K562 (cell line): ENCODE results near the gene DCAF15. TPM values are rescaled to one million over a fixed set of nuclear protein-coding genes. Genes with fewer than 3 reads are reported as not detected.
A peak's percentile ranks its signal among the peaks of the same experiment; 100 is the strongest.

Source experiments
- ATF6 ChIP-seq: sonication (generic); formaldehyde crosslinking; IDR thresholded peaks from 2 replicates; pipeline ENCODE4 v1.4.0; 2020; ENCODE audit warnings: mild to moderate bottlenecking, missing genetic modification reagents
- CSDE1 ChIP-seq, 2 experiments: fragments of 450-650 bp; IDR thresholded peaks; 2 replicates each; pipeline ENCODE4 v1.6.1; 2016; ENCODE audit warnings: mild to moderate bottlenecking in 1 of 2
- DEAF1 ChIP-seq: fragments of 450-650 bp; formaldehyde crosslinking; IDR thresholded peaks from 2 replicates; pipeline ENCODE4 v1.4.0; 2020; ENCODE audit warnings: mild to moderate bottlenecking, moderate library complexity
- KDM5B ChIP-seq: fragments of 200-600 bp; sonication (generic); IDR thresholded peaks from 2 replicates; pipeline ENCODE4 v1.6.1; 2012; ENCODE audit warnings: low read depth, mild to moderate bottlenecking, moderate library complexity, low read length, control low read depth, inconsistent platforms; ENCODE audit not compliant: insufficient replicate concordance
- MCM2 ChIP-seq: fragments of 450-650 bp; IDR thresholded peaks from 2 replicates; pipeline ENCODE4 v1.6.1; 2017; ENCODE audit warnings: low read depth, mild to moderate bottlenecking
- MXI1 ChIP-seq: IDR thresholded peaks from 2 replicates; pipeline ENCODE4 v1.6.1; 2011; ENCODE audit warnings: low read depth, mild to moderate bottlenecking, improper control_type of control experiment, low read length
- PBX2 ChIP-seq, 2 experiments: IDR thresholded peaks in 1 of 2; conservative IDR thresholded peaks in 1 of 2; 2 replicates each; pipeline ENCODE4 v1.6.1; 2016; ENCODE audit warnings: low read depth in 2 of 2, mild to moderate bottlenecking in 1 of 2, missing compliant biosample characterization in 1 of 2, missing genetic modification characterization in 1 of 2, moderate library complexity in 1 of 2
- POLR2AphosphoS2 ChIP-seq: IDR thresholded peaks from 2 replicates; pipeline ENCODE4 v1.6.1; 2012; ENCODE audit warnings: low read length, improper control_type of control experiment
- POLR2G ChIP-seq: fragments of 200-400 bp; formaldehyde crosslinking; IDR thresholded peaks from 2 replicates; pipeline ENCODE4 v1.6.1; 2017; ENCODE audit warnings: low read depth, mild to moderate bottlenecking, antibody characterized with exemption, low read length, moderate library complexity
- RB1 ChIP-seq: fragments of 450-650 bp; IDR thresholded peaks from 2 replicates; pipeline ENCODE4 v1.6.1; 2017; ENCODE audit warnings: low read depth, mild to moderate bottlenecking
- RFX7 ChIP-seq: fragments of 250-450 bp; sonication (Bioruptor Pico); IDR thresholded peaks from 2 replicates; pipeline ENCODE4 v1.5.1; 2021; ENCODE audit warnings: mild to moderate bottlenecking
- SAP30 ChIP-seq: fragments of 200-600 bp; sonication (generic); IDR thresholded peaks from 2 replicates; pipeline ENCODE4 v1.6.1; 2012; ENCODE audit warnings: borderline replicate concordance, low read depth, mild to moderate bottlenecking, moderate library complexity, low read length, control low read depth, inconsistent platforms; ENCODE audit not compliant: insufficient read depth, poor library complexity, severe bottlenecking
- SETDB1 ChIP-seq: IDR thresholded peaks from one replicate; pipeline ENCODE4 v1.6.1; 2012; ENCODE audit warnings: low read length, control low read depth, inconsistent platforms
- TAF1 ChIP-seq: IDR thresholded peaks from 2 replicates; pipeline ENCODE4 v1.6.1; 2011; ENCODE audit warnings: mild to moderate bottlenecking, low read length, moderate library complexity; ENCODE audit not compliant: insufficient read depth, control insufficient read depth, severe bottlenecking; ENCODE audit errors: extremely low read depth
- TRIM28 ChIP-seq: fragments of 450-650 bp; IDR thresholded peaks from 2 replicates; pipeline ENCODE4 v1.6.1; 2017
- YY1 ChIP-seq, 3 experiments: IDR thresholded peaks; 2 replicates each; pipeline ENCODE4 v1.6.1; 2011; ENCODE audit warnings: low read length in 2 of 3, mild to moderate bottlenecking in 2 of 3, moderate library complexity in 2 of 3, borderline replicate concordance in 1 of 3, control low read depth in 1 of 3, low read depth in 1 of 3; ENCODE audit not compliant: insufficient read depth in 3 of 3, insufficient replicate concordance in 2 of 3, control insufficient read depth in 1 of 3, insufficient read length in 1 of 3; ENCODE audit errors: extremely low read depth in 1 of 3
- ZBTB7A ChIP-seq: IDR thresholded peaks from 2 replicates; pipeline ENCODE4 v1.6.1; 2011; ENCODE audit warnings: low read depth, mild to moderate bottlenecking, low read length, moderate library complexity, borderline replicate concordance; ENCODE audit not compliant: control insufficient read depth
- ZNF12 ChIP-seq: sonication (generic); formaldehyde crosslinking; IDR thresholded peaks from 2 replicates; pipeline ENCODE4 v1.4.0; 2020; ENCODE audit warnings: mild to moderate bottlenecking, missing genetic modification reagents
- ZNF23 ChIP-seq: fragments of 250-450 bp; sonication (Bioruptor Pico); IDR thresholded peaks from 2 replicates; pipeline ENCODE4 v1.4.0; 2020; ENCODE audit warnings: mild to moderate bottlenecking
- ZNF699 ChIP-seq: fragments of 250-450 bp; sonication (Bioruptor Pico); IDR thresholded peaks from 2 replicates; pipeline ENCODE4 v1.8.0; 2021; ENCODE audit warnings: mild to moderate bottlenecking, moderate library complexity; ENCODE audit not compliant: insufficient replicate concordance
- polyA plus RNA-seq, 8 experiments: library from polyadenylated mRNA; depleted of rRNA in 4 of 8; stranded (reverse) in 5 of 8; unstranded in 3 of 8; fragments of >200 nt; fragmentation: Nextera tagmentation in 2 of 8; fragmentation: Illumina TruSeq in 1 of 8; extraction: Ambion mirVana in 2 of 8; extraction: Trizol in 1 of 8; gene quantifications; 2 replicates each; pipeline versions ENCODE4 v1.2.1 to v1.2.3, GENCODE V29; 2011 to 2014; ENCODE audit warnings: inconsistent platforms in 1 of 8, missing spikeins in 1 of 8
- total RNA-seq, 7 experiments: library from RNA; depleted of rRNA in 6 of 7; stranded (reverse); fragments of >200 nt in 6 of 7; fragmentation: Illumina TruSeq in 2 of 7; extraction: Trizol in 2 of 7; gene quantifications; 2 replicates each; pipeline versions ENCODE4 v1.2.1 to v1.2.3, GENCODE V29; 2011 to 2021; ENCODE audit warnings: low replicate concordance in 1 of 7

Gene DCAF15
- total and polyA plus RNA-seq, 9 of the 15 experiments (the other 6 are each of a cell fraction or from before 2014, with no cell fraction given), result 0.17 to 68.5 (median 27.7) TPM

GRCh38 chr19:13952154-13952930 is at the start of gene DCAF15 (continued):
- TF ChIP-seq RB1, result peak; percentile 13; the same call in 1 of the 2 replicates
- no peak for TF ChIP-seq ATF6 (CRISPR knock-in tag)
- peak; percentile 77 to 97 (median 95) for TF ChIP-seq YY1 (IDR thresholded peaks at IDR 0.05; ENCODE audit: borderline replicate concordance in 1 of 3, control insufficient read depth in 1 of 3, extremely low read depth in 1 of 3, insufficient read depth in 3 of 3, insufficient read length in 1 of 3, insufficient replicate concordance in 2 of 3, low read depth in 1 of 3, low read length in 2 of 3)
- TF ChIP-seq TAF1, result peak; percentile 97
- no peak for TF ChIP-seq TRIM28
- no peak for TF ChIP-seq POLR2AphosphoS2
- TF ChIP-seq SAP30, result no peak
- TF ChIP-seq KDM5B, result peak; percentile 30
- TF ChIP-seq ZNF12 (CRISPR knock-in tag), result no peak
- peak; percentile 96 for TF ChIP-seq PBX2 (CRISPR knock-in tag; IDR thresholded peaks at IDR 0.05; ENCODE audit: low read depth)
- TF ChIP-seq PBX2 (tag; conservative IDR thresholded peaks at IDR 0.05; ENCODE audit: low read depth), result peak; percentile 100
- TF ChIP-seq ZNF699 (CRISPR knock-in tag), result no peak
- no peak for TF ChIP-seq ZNF23 (CRISPR knock-in tag)
- TF ChIP-seq POLR2G, result peak; percentile 87
- no peak for TF ChIP-seq MXI1
- peak in 1 of 2 experiments; percentile 86; a peak in 2 of 4 replicates for TF ChIP-seq CSDE1 (IDR thresholded peaks at IDR 0.05)
- no peak for TF ChIP-seq DEAF1 (CRISPR knock-in tag)
- TF ChIP-seq RFX7 (CRISPR knock-in tag), result no peak
- TF ChIP-seq SETDB1, result no peak
- peak; percentile 49; the same call in 1 of the 2 replicates for TF ChIP-seq ZBTB7A
- TF ChIP-seq MCM2, result no peak
